ENCODE measurements around the gene TXNDC15. TPM values are rescaled to one million over a fixed set of nuclear protein-coding genes. Genes with fewer than 3 reads are reported as not detected.

Gene TXNDC15
- total RNA-seq, result 78.0 TPM
- polyA plus RNA-seq (ENCODE audit: insufficient read depth, low read depth, low replicate concordance), result 87.3 TPM
- long read RNA-seq, donor 1, transcript TXNDC15-201 (5 exons, 3,548 nt), result major isoform, 9 of 10 reads
- long read RNA-seq, donor 1, partial matches to known transcripts, result 0 of 10 reads
- long read RNA-seq, donor 1, other reads (novel, unspliced or antisense), result 0 of 10 reads
- long read RNA-seq, donor 2, transcript TXNDC15-201 (5 exons, 3,548 nt), result major isoform, 11 of 28 reads
- long read RNA-seq, donor 2, partial matches to known transcripts, result 14 of 28 reads
- long read RNA-seq, donor 2, other reads (novel, unspliced or antisense), result 0 of 28 reads
- long read RNA-seq, donor 3, transcript TXNDC15-201 (5 exons, 3,548 nt), result major isoform, 18 of 41 reads
- long read RNA-seq, donor 3, partial matches to known transcripts, result 22 of 41 reads
- long read RNA-seq, donor 3, other reads (novel, unspliced or antisense), result 0 of 41 reads
- long read RNA-seq, donor 4, transcript TXNDC15-201 (5 exons, 3,548 nt), result major isoform, 13 of 13 reads
- long read RNA-seq, donor 4, partial matches to known transcripts, result 0 of 13 reads
- long read RNA-seq, donor 4, other reads (novel, unspliced or antisense), result 0 of 13 reads
- long read RNA-seq, donor 5, partial matches to known transcripts, result 0 of 1 reads
- long read RNA-seq, donor 5, other reads (novel, unspliced or antisense), result 0 of 1 reads
- long read RNA-seq, donor 6, transcript TXNDC15-201 (5 exons, 3,548 nt), result major isoform, 7 of 15 reads
- long read RNA-seq, donor 6, partial matches to known transcripts, result 7 of 15 reads
- long read RNA-seq, donor 6, other reads (novel, unspliced or antisense), result 0 of 15 reads
- long read RNA-seq, donor 7, transcript TXNDC15-201 (5 exons, 3,548 nt), result major isoform, 11 of 20 reads
- long read RNA-seq, donor 7, partial matches to known transcripts, result 1 of 20 reads
- long read RNA-seq, donor 7, other reads (novel, unspliced or antisense), result 5 of 20 reads
- long read RNA-seq, donor 8, transcript TXNDC15-201 (5 exons, 3,548 nt), result major isoform, 12 of 20 reads
- long read RNA-seq, donor 8, partial matches to known transcripts, result 6 of 20 reads
- long read RNA-seq, donor 8, other reads (novel, unspliced or antisense), result 0 of 20 reads
- long read RNA-seq, donor 9, transcript TXNDC15-201 (5 exons, 3,548 nt), result major isoform, 11 of 13 reads
- long read RNA-seq, donor 9, partial matches to known transcripts, result 0 of 13 reads
- long read RNA-seq, donor 9, other reads (novel, unspliced or antisense), result 0 of 13 reads
- long read RNA-seq, donor 10, transcript TXNDC15-201 (5 exons, 3,548 nt), result major isoform, 14 of 22 reads
- long read RNA-seq, donor 10, partial matches to known transcripts, result 5 of 22 reads
- long read RNA-seq, donor 10, other reads (novel, unspliced or antisense), result 0 of 22 reads

DNA sequence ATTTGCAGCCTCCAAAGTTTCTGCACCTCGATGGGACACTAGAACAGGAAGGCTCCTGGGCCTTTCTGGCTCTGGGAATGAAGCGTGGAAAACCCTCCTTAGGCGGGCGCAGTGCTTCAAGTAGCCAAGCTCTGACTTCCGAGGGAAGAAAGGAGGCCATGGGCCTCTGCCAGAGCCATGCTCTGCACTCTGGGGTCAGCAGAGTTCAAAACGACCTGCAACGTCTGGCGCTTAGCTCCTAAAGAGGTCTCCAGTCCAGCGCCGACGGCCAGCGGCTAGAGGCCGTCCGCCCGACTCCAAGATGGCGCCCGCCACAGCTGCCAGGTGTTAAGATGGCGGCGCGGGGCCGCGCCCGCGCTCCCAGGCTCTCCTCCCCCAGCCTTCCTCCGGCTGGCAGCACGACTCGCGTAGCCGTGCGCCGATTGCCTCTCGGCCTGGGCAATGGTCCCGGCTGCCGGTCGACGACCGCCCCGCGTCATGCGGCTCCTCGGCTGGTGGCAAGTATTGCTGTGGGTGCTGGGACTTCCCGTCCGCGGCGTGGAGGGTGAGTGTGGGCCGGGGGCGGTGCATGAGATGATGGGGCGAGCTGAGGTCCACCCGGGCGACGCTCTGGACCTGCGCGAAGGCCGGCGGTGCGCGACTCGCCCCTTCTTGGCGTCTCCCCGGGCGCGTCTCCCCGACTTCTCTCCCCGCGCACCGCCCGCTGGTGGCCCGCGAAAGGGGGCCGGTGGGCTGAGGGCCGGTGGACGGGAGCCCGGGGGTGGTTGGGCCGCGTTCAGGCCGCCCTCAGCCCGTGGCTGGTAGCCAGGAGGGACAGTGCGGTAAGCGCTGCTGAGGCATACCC is at the start of gene TXNDC15:
TSS of gene TXNDC15 (plus strand) at position 385 of the 844 bp plus-strand sequence. CDS start at position 442, 57 bp downstream.
- Histone ChIP-seq H3K9ac (ENCODE audit: low read length in 3 of 3) (peak within 1 kb of the TSS; percentile 72 to 91 (median 87)), H3K9me3 (ENCODE audit: control insufficient read depth in 2 of 3, insufficient read depth in 1 of 3, low read length in 3 of 3) (no peaks in the 10 kb centered on the region), H3K36me3 (ENCODE audit: control insufficient read depth in 2 of 3, insufficient read depth in 3 of 3, low read length in 3 of 3) (no peaks in the 10 kb centered on the region), H3K27ac (ENCODE audit: low read depth in 2 of 2, low read length in 2 of 2) (peak within 1 kb of the TSS; percentile 92), H3K4me1 (ENCODE audit: control insufficient read depth in 2 of 3, insufficient read depth in 2 of 3, low read depth in 1 of 3, low read length in 3 of 3) (peaks cover 0 to 4% (median 0%) of the 10 kb centered on the region in 3 donors), H3K4me3 (ENCODE audit: low read length in 3 of 3) (peak within 1 kb of the TSS; percentile 68 to 96 (median 92)), H3K27me3 (ENCODE audit: control insufficient read depth, insufficient read depth, low read length) (no peaks in the 10 kb centered on the region)
- TF ChIP-seq CTCF (IDR thresholded peaks at IDR 0.05; ENCODE audit: borderline replicate concordance, extremely low read depth, insufficient read depth), result no peak
- intact Hi-C loops (cut with DNase I), result no loop called here
- FAIRE-seq, result no peak
- DNase-seq, result peak; percentile 89 to 95 (median 94)

- DNase-seq (no peak), FAIRE-seq (no peak)
- H3K4me3 ChIP-seq (ENCODE audit: low read length in 3 of 3), result no peak overlapping the region
- H3K27ac ChIP-seq (ENCODE audit: low read depth in 2 of 2, low read length in 2 of 2), result no peak overlapping the region
- H3K4me1 ChIP-seq (ENCODE audit: control insufficient read depth in 2 of 3, insufficient read depth in 2 of 3, low read depth in 1 of 3, low read length in 3 of 3), result no peaks in the 10 kb centered on the region
- H3K9me3 ChIP-seq (ENCODE audit: control insufficient read depth in 2 of 3, insufficient read depth in 1 of 3, low read length in 3 of 3), result no peaks in the 10 kb centered on the region
- intact Hi-C loops (cut with DNase I), result no loop called here
- no peak for TF ChIP-seq CTCF (IDR thresholded peaks at IDR 0.05; ENCODE audit: borderline replicate concordance, extremely low read depth, insufficient read depth)
- peaks cover 0 to 17% (median 6%) of the 10 kb centered on the region in 3 donors for H3K36me3 ChIP-seq (ENCODE audit: control insufficient read depth in 2 of 3, insufficient read depth in 3 of 3, low read length in 3 of 3)
- no peaks in the 10 kb centered on the region for H3K27me3 ChIP-seq (ENCODE audit: control insufficient read depth, insufficient read depth, low read length)
- no peak overlapping the region for H3K9ac ChIP-seq (ENCODE audit: low read length in 3 of 3)
These were observed 49.5 kb upstream of the TXNDC15 start for GRCh38 chr5:134824681-134825080.

DNA sequence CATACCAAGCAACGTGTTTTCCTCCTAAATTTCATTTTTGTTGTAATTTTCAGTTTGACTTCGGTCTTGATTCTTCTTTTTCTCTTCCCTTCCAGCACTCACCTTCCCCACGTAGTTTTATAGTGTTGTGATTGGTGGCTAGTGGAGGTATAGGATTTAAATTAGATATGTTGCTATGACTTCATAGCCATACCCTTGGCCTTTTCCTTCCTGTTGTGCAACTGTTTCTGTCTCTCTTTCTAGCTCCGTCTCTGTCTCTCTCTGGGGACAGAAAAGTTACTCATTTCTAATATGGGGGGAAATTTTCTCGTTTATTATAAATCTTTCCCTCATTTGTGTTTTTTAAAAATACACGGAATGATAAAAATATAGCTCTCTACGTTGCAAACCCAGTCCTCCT is 49.0 kb upstream of the TXNDC15 start:
- intact Hi-C loops (cut with DNase I), result no loop called here
- FAIRE-seq (no peak), DNase-seq (no peak)
- Histone ChIP-seq H3K27me3 (ENCODE audit: control insufficient read depth, insufficient read depth, low read length) (no peaks in the 10 kb centered on the region), H3K4me1 (ENCODE audit: control insufficient read depth in 2 of 3, insufficient read depth in 2 of 3, low read depth in 1 of 3, low read length in 3 of 3) (no peaks in the 10 kb centered on the region), H3K36me3 (ENCODE audit: control insufficient read depth in 2 of 3, insufficient read depth in 3 of 3, low read length in 3 of 3) (peaks cover 0 to 17% (median 6%) of the 10 kb centered on the region in 3 donors), H3K4me3 (ENCODE audit: low read length in 3 of 3) (no peak overlapping the region), H3K9me3 (ENCODE audit: control insufficient read depth in 2 of 3, insufficient read depth in 1 of 3, low read length in 3 of 3) (no peaks in the 10 kb centered on the region), H3K9ac (ENCODE audit: low read length in 3 of 3) (no peak overlapping the region), H3K27ac (ENCODE audit: low read depth in 2 of 2, low read length in 2 of 2) (no peak overlapping the region)
- TF ChIP-seq CTCF (IDR thresholded peaks at IDR 0.05; ENCODE audit: borderline replicate concordance, extremely low read depth, insufficient read depth), result no peak

Data from kidney (tissue), 22 donors.